HG02938 (cell line): Measurements from ENCODE around the gene PDZD11.
"Not testable (repeated sequence)": the region's sequence is repeated elsewhere in the genome, so short reads cannot be mapped to it uniquely, and the experiment has no call there.

ENCODE experiments used
- ATAC-seq: cut with Tn5 transposase; IDR thresholded peaks from one replicate; pipeline ENCODE4 v1.9.1; 2021; ENCODE audit warnings: mild to moderate bottlenecking, moderate library complexity; ENCODE audit not compliant: unreplicated experiment

Gene PDZD11

GRCh38 chrX:70289793-70290770 is at the start of gene PDZD11, which contains the start of gene KIF4A:
PDZD11 (minus strand) TSS chrX:70289927; CDS start chrX:70289341, 586 bp downstream.
KIF4A (plus strand) TSS chrX:70290104; CDS start chrX:70290459, 355 bp downstream.
- peak; percentile 93 for ATAC-seq

GRCh38 chrX:70338290-70338689 is 48.6 kb upstream of the PDZD11 start:
- no peak for ATAC-seq

- peak; percentile 100 for ATAC-seq
These were observed 47.0 kb upstream of the PDZD11 start for GRCh38 chrX:70336767-70337166.

GRCh38 chrX:70332600-70332999 is 42.9 kb upstream of the PDZD11 start:
- no peak for ATAC-seq

- no peak for ATAC-seq
These were observed 41.4 kb upstream of the PDZD11 start for GRCh38 chrX:70331161-70331560.

GRCh38 chrX:70324326-70324725 is 34.6 kb upstream of the PDZD11 start:
- no peak for ATAC-seq

- ATAC-seq: not testable (repeated sequence)
These were observed 33.9 kb upstream of the PDZD11 start for GRCh38 chrX:70323628-70324027.

GRCh38 chrX:70322784-70323183 is 33.1 kb upstream of the PDZD11 start:
- no peak for ATAC-seq

- ATAC-seq: no peak
These were observed 23.8 kb upstream of the PDZD11 start for GRCh38 chrX:70313503-70313902.

GRCh38 chrX:70301716-70302115 is 12.0 kb upstream of the PDZD11 start:
- no peak for ATAC-seq

- ATAC-seq: no peak
These were observed 3.9 kb upstream of the PDZD11 start for GRCh38 chrX:70293621-70294020.

- no peak for ATAC-seq
These were observed 3.1 kb upstream of the PDZD11 start for GRCh38 chrX:70292788-70293187.

GRCh38 chrX:70289168-70289792 is 447 bp downstream of the PDZD11 start:
- ATAC-seq: no peak

- no peak for ATAC-seq
These were observed 7.8 kb downstream of the PDZD11 start, which contains the start of gene RAB41 for GRCh38 chrX:70281951-70282350. RAB41 (plus strand) TSS chrX:70282172; CDS start chrX:70282218, 46 bp downstream.

- no peak for ATAC-seq
These were observed 9.2 kb downstream of the PDZD11 start for GRCh38 chrX:70280573-70280972.

GRCh38 chrX:70279081-70279480 is 10.6 kb downstream of the PDZD11 start:
- no peak for ATAC-seq

- ATAC-seq: not testable (repeated sequence)
These were observed 15.7 kb downstream of the PDZD11 start for GRCh38 chrX:70274029-70274428.

GRCh38 chrX:70268034-70268433 is 21.7 kb downstream of the PDZD11 start, which contains the start of gene ARR3:
ARR3 (plus strand) TSS chrX:70268334; CDS start chrX:70269386, 1,052 bp downstream.
- ATAC-seq: no peak

GRCh38 chrX:70264784-70265183 is 24.9 kb downstream of the PDZD11 start:
- no peak for ATAC-seq

GRCh38 chrX:70262952-70263567 is 26.7 kb downstream of the PDZD11 start:
- no peak for ATAC-seq

- no peak for ATAC-seq
These were observed 29.6 kb downstream of the PDZD11 start, which contains the start of gene P2RY4 for GRCh38 chrX:70260104-70260503. P2RY4 (minus strand) TSS chrX:70260204; CDS start chrX:70259624, 580 bp downstream.
